ENCODE data around the gene IL22RA1.

The IL22RA1 gene

GRCh38 chr1:24069817-24070216 lies 73.1 kb downstream of the IL22RA1 start:
- no peak for TF ChIP-seq CSDC2 (CRISPR knock-in tag; IDR thresholded peaks at IDR 0.05)
- TF ChIP-seq ARNTL (CRISPR knock-in tag; IDR thresholded peaks at IDR 0.05; ENCODE audit: borderline replicate concordance, low read depth) = no peak
- no peak for TF ChIP-seq CSRNP3 (CRISPR knock-in tag; IDR thresholded peaks at IDR 0.05)
- no peak for TF ChIP-seq RARB (CRISPR knock-in tag; IDR thresholded peaks at IDR 0.05)
- TF ChIP-seq PPARA (CRISPR knock-in tag; IDR thresholded peaks at IDR 0.05; ENCODE audit: borderline replicate concordance) = no peak
- no peak for TF ChIP-seq SNAI2 (CRISPR knock-in tag; IDR thresholded peaks at IDR 0.05)
- no peak for TF ChIP-seq BACH2 (CRISPR knock-in tag; IDR thresholded peaks at IDR 0.05; ENCODE audit: borderline replicate concordance)
- TF ChIP-seq TCF4 (CRISPR knock-in tag; IDR thresholded peaks at IDR 0.05; ENCODE audit: borderline replicate concordance) = no peak
- TF ChIP-seq ZNF8 (CRISPR knock-in tag; IDR thresholded peaks at IDR 0.05) = no peak
- no peak for TF ChIP-seq ZFP3 (CRISPR knock-in tag; IDR thresholded peaks at IDR 0.05)
- TF ChIP-seq ZNF565 (CRISPR knock-in tag; conservative IDR thresholded peaks at IDR 0.05; ENCODE audit: low read depth) = no peak
- no peak for TF ChIP-seq PATZ1 (CRISPR knock-in tag; IDR thresholded peaks at IDR 0.05; ENCODE audit: borderline replicate concordance)
- TF ChIP-seq GLIS3 (CRISPR knock-in tag; IDR thresholded peaks at IDR 0.05) = no peak
- TF ChIP-seq ISL1 (CRISPR knock-in tag; IDR thresholded peaks at IDR 0.05) = no peak
- TF ChIP-seq ESRRG (CRISPR knock-in tag; IDR thresholded peaks at IDR 0.05) = no peak
- no peak for TF ChIP-seq ZFP30 (CRISPR knock-in tag; IDR thresholded peaks at IDR 0.05)
- no peak for TF ChIP-seq CREB5 (CRISPR knock-in tag; IDR thresholded peaks at IDR 0.05; ENCODE audit: low read depth)
- no peak for TF ChIP-seq POU6F1 (CRISPR knock-in tag; IDR thresholded peaks at IDR 0.05; ENCODE audit: borderline replicate concordance, low read depth)
- no peak for TF ChIP-seq TOX (CRISPR knock-in tag; IDR thresholded peaks at IDR 0.05; ENCODE audit: borderline replicate concordance)
- ATAC-seq = no peak

All from SK-N-SH treated with all-trans-retinoic acid at 6 μM for 48 hours (cell line).